ENCODE data around the gene HS6ST3.

Gene HS6ST3

DNA sequence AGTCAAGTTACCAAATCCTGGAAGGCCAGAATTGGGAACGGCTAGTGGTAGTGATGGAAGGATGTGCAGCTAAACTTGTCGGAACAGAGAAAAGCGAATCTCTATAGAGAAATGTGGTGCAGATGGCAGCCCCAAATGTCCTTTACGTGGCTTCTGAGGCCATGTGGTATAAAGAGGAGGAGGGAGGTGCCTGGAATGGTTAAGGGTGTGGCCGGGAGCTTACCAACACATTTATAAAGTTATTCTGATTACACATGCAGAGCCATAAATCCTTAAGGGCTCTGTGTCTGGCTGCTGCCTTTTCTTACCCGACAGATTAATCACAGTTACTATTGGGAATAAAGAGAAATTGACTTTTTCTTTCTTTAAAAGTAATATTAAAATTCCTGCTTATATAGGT lies 714.3 kb downstream of the HS6ST3 start:
- no peak for DNase-seq

GRCh38 chr13:96806746-96807145 lies 716.8 kb downstream of the HS6ST3 start:
- no peak for DNase-seq

- DNase-seq = no peak
These were observed 719.6 kb downstream of the HS6ST3 start for GRCh38 chr13:96809366-96810096.

GRCh38 chr13:96810104-96810503 lies 720.2 kb downstream of the HS6ST3 start:
- no peak for DNase-seq

- no peak for DNase-seq
These were observed 721.1 kb downstream of the HS6ST3 start for GRCh38 chr13:96811049-96811448.

DNA sequence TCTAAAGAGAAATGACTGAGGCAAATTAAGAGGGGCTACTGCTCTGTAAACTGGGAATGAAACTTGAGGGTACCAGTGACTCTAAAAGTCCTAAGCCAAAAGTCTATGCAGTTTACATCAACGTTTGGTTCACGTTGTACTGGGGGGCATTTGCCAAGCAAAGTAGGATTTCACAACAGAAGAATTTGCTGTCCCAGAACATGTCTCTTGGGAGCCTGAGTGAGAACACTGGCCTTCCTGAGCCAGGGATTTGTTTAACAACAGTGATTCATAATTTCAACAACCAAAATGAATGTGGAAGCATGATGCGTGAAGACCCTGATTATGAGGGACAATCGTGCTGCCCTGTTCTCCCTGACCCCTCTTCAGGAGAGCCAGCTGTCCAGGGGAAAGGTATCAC lies 726.4 kb downstream of the HS6ST3 start:
- no peak for DNase-seq

DNA sequence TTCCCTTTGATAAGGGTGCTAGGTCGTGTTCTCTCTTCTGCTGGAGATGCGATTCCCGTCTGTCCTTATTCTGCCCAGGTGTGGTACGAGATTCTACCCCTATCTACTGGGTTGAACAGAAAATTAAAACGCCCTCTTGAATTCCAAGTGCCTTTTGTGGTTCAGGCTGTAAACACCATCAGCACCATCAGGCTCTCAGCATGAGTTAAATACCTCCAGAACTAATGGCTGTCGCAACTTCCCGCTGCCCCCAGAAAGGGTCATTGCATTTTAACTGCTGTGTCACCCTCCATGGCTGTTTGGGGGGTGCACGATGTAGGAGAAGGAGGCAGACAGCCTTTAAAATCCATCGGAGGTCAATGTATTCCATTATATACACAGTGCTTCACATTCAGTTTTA lies 727.0 kb downstream of the HS6ST3 start:
- no peak for DNase-seq

DNA sequence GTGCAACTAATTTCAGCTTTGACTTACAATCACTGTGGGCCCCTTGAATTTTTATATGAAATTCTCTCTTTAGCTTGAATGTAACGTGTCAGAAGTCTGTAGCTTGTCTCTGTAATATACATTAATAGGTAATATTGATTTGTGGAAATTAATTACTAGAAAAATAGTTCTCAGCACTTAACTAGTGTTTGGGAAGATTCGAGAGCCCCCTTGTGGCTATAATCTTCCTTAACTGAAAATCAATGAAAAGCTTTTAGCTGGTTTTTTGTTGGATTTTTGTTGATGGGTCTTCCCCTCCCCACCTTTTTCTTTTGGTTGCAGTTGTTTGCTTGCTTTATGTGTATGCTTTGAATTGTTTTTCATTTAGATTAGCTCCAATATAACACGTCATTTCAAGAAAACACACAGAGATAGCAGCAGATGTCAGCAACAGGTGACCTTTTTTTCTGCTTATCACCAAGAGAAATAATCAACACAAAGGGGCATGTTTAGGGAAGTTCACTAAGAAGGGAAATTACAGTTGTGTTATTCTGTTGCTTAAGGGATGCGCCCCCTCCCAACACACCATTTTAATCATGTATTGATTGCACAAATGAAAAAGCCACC lies 727.5 kb downstream of the HS6ST3 start:
- no peak for DNase-seq

- DNase-seq = no peak
These were observed 729.5 kb downstream of the HS6ST3 start for GRCh38 chr13:96819375-96819774.

- DNase-seq = no peak
These were observed 731.5 kb downstream of the HS6ST3 start for GRCh38 chr13:96821381-96821780.

GRCh38 chr13:96821971-96822370 lies 732.1 kb downstream of the HS6ST3 start:
- DNase-seq = no peak

- DNase-seq = no peak
These were observed 733.0 kb downstream of the HS6ST3 start for GRCh38 chr13:96822895-96823294.

DNA sequence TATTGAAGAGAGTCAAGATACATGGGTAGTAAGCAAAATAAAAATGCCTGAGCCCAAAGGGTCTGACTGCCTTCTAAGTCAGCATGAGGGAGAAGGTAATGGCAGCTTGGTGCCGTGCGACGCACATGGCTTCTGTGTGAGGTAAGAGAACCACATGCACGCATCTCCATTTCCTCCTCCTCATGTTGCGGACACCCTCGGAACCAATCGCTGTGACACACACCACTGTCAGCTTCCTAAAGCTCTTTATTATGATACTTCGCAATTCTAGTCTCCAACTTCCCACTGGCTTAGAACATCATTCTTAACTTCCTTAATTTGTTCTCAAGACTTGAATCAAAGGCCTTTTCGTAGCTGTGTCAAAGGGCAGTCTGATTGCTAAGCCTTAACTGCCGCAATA lies 734.2 kb downstream of the HS6ST3 start:
- no peak for DNase-seq

GRCh38 chr13:96825653-96826052 lies 735.7 kb downstream of the HS6ST3 start:
- DNase-seq = no peak

GRCh38 chr13:96834626-96835025 lies 744.7 kb downstream of the HS6ST3 start:
- DNase-seq = no peak

DNA sequence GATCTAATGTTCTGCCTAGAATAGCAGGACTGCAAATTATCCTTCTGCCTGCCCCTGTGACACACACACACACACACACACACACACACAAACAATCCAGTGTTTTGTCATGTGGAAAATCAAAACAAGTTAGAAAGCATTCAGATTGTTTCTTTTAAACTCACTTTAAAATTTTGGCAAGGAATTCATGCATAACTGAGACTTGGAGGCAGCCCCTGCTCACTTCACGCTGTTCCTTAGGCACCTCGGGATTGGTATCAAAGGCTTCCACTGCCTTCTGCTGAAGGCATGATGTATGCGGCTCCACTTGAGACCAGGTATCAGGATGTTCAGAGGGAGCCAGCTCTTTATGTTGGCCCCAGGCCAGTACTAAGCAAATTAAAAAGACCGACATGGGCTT lies 745.6 kb downstream of the HS6ST3 start:
- no peak for DNase-seq

DNA sequence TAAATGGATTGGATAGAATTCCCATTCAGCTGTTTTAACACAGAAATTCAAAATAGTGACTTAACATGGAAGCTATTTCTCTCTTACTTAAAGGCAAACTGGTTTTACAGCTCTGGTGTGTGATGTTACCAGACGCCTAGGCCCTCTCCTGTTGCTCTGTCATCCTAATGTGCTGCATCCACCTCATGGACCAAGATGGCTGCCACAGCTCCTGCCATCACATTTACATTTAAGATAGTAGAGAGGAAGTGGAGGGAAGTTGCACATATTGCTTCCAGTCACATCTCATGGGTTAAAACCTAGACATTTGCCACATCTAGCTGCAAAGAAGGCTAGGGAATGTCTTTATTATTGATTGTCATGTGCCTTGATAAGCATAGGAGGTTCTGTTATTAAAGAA lies 746.8 kb downstream of the HS6ST3 start:
- no peak for DNase-seq

- DNase-seq = no peak
These were observed 747.9 kb downstream of the HS6ST3 start for GRCh38 chr13:96837809-96838208.

- no peak for DNase-seq
These were observed 754.3 kb downstream of the HS6ST3 start for GRCh38 chr13:96844195-96844594.

DNA sequence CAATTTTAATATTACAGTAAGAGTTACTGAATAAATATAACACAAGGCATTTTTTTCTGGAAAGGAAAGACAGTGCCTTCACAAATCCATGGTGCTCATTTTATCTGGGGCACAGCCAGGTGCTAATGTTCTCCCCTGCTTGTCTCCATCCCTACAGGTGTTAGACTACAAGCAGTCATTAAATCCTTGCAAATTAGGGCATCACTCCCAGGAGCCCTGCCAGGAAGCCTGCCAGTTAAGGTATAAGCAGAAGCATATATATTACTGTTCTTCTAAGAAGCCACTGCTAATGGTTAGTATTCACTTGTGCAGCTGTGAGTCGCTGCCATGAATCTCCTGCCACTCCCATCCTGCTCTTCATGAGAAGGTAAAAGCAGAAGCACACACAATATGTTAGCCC lies 754.7 kb downstream of the HS6ST3 start:
- no peak for DNase-seq

DNA sequence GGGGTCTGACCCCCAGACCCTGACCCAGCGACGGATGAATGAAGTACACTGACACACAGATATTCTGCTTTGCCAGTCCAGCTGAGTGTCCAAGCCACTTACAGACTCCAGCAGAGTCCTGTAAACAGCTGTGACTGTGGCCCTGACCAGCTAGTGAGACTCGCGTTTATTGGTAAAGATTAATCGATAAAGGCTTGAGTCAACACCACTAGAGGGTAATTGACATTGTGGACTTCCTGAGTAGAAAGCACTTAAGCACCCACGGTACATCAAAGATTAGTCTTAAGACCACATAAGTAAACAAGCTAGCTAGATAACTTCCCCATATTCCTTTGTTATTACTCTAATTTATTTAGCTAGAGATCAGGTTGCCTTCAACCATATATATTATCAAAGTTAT lies 758.4 kb downstream of the HS6ST3 start:
- DNase-seq = no peak

- no peak for DNase-seq
These were observed 759.2 kb downstream of the HS6ST3 start for GRCh38 chr13:96849091-96849490.

- no peak for DNase-seq
These were observed 760.7 kb downstream of the HS6ST3 start for GRCh38 chr13:96850538-96851145.

- no peak for DNase-seq
These were observed 762.0 kb downstream of the HS6ST3 start for GRCh38 chr13:96851856-96852445.

Data from stimulated activated CD4-positive, alpha-beta T cell treated with anti-CD3 and anti-CD28 coated beads, Interleukin-2, amount 100 ng/mL, for 48 hours (primary cell).